Measurements from ENCODE around the gene TFCP2L1. TPM values are rescaled to one million over a fixed set of nuclear protein-coding genes. Genes with fewer than 3 reads are reported as not detected.

TFCP2L1 gene
- total RNA-seq, 1 donor from 2014 or later, result 0.54 TPM

- H3K4me3 Mint-ChIP-seq, result no peak overlapping the region
- no peak for TF ChIP-seq CTCF (IDR thresholded peaks at IDR 0.05; ENCODE audit: unreplicated experiment)
- no peaks in the 10 kb centered on the region for H3K9me3 Mint-ChIP-seq
- no peaks in the 10 kb centered on the region for H3K36me3 Mint-ChIP-seq
- no peak overlapping the region for H3K27ac Mint-ChIP-seq
- peaks cover 2% of the 10 kb centered on the region for H3K27me3 Mint-ChIP-seq (ENCODE audit: low read depth)
- no peak for DNase-seq (ENCODE audit: low spot score in 2 of 2, unreplicated experiment in 2 of 2)
- no peaks in the 10 kb centered on the region for H3K4me1 Mint-ChIP-seq
Observed at GRCh38 chr2:121212661-121213325, 72.2 kb downstream of the TFCP2L1 start.

- Mint-ChIP-seq H3K4me3 (no peak overlapping the region), H3K4me1 (no peaks in the 10 kb centered on the region), H3K36me3 (no peaks in the 10 kb centered on the region), H3K27ac (no peak overlapping the region), H3K27me3 (ENCODE audit: low read depth) (peaks cover 2% of the 10 kb centered on the region), H3K9me3 (no peaks in the 10 kb centered on the region)
- DNase-seq (ENCODE audit: low spot score in 2 of 2, unreplicated experiment in 2 of 2), result no peak
- no peak for TF ChIP-seq CTCF (IDR thresholded peaks at IDR 0.05; ENCODE audit: unreplicated experiment)
Observed at GRCh38 chr2:121211689-121212151, 73.3 kb downstream of the TFCP2L1 start.

- TF ChIP-seq CTCF (IDR thresholded peaks at IDR 0.05; ENCODE audit: unreplicated experiment), result no peak
- Mint-ChIP-seq H3K36me3 (no peaks in the 10 kb centered on the region), H3K27ac (no peak overlapping the region), H3K9me3 (no peaks in the 10 kb centered on the region), H3K4me1 (no peaks in the 10 kb centered on the region), H3K27me3 (ENCODE audit: low read depth) (peaks cover 2% of the 10 kb centered on the region), H3K4me3 (no peak overlapping the region)
- no peak for DNase-seq (ENCODE audit: low spot score in 2 of 2, unreplicated experiment in 2 of 2)
Observed at GRCh38 chr2:121211251-121211650, 73.8 kb downstream of the TFCP2L1 start.

GRCh38 chr2:121210691-121211090, 74.3 kb downstream of the TFCP2L1 start:
- Mint-ChIP-seq H3K9me3 (no peaks in the 10 kb centered on the region), H3K4me3 (no peak overlapping the region), H3K27ac (no peak overlapping the region), H3K27me3 (ENCODE audit: low read depth) (peaks cover 2% of the 10 kb centered on the region), H3K4me1 (no peaks in the 10 kb centered on the region), H3K36me3 (no peaks in the 10 kb centered on the region)
- DNase-seq (ENCODE audit: low spot score in 2 of 2, unreplicated experiment in 2 of 2), result no peak
- TF ChIP-seq CTCF (IDR thresholded peaks at IDR 0.05; ENCODE audit: unreplicated experiment), result no peak

- H3K9me3 Mint-ChIP-seq, result no peaks in the 10 kb centered on the region
- H3K36me3 Mint-ChIP-seq, result no peaks in the 10 kb centered on the region
- no peaks in the 10 kb centered on the region for H3K4me1 Mint-ChIP-seq
- TF ChIP-seq CTCF (IDR thresholded peaks at IDR 0.05; ENCODE audit: unreplicated experiment), result no peak
- peaks cover 2% of the 10 kb centered on the region for H3K27me3 Mint-ChIP-seq (ENCODE audit: low read depth)
- no peak for DNase-seq (ENCODE audit: low spot score in 2 of 2, unreplicated experiment in 2 of 2)
- no peak overlapping the region for H3K27ac Mint-ChIP-seq
- no peak overlapping the region for H3K4me3 Mint-ChIP-seq
Observed at GRCh38 chr2:121209014-121209610, 75.9 kb downstream of the TFCP2L1 start.

Data from mesothelial cell of epicardium (in vitro differentiated cells).